Measurements from ENCODE around the gene CDK5RAP3. TPM values are rescaled to one million over a fixed set of nuclear protein-coding genes. Genes with fewer than 3 reads are reported as not detected.

The CDK5RAP3 gene
- total RNA-seq, 1 experiment from 2014 or later, result 128 TPM

DNA sequence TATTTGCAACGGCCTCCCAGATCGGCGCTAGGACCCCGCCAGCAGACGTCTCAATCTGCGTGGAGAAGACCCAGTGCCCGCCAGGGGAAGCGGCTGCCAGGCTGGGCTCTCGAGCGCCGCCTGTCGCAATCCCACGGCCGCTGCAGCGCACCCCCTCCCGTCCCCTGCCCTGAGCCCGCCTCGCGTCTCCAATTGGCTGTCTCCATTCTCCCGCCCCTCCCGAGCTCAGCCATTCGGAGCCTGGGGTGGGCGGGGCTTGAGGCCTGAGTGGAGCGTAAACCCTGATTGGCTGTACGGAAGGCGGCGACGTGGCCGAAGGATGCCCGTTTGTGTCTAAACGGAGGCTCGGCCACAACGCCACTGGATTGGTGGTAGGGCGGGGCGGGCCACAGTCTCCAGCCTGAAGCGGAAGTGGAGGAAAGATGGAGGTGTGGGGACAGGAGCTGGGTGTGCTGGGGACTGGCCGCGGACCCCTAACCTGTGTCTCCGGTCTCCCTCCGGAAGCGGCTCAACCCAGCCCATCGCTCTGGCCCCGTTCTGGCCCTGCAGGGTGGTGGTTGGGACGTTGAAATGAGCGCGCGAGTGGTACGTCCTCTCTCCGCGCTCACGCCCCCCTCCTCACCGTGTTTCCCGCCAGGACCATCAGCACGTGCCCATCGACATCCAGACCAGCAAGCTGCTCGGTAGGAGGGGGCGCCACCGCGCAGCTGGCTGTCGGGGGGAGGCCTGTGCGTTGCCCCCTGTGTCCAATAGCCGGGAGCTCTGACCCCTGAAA is at the start of gene CDK5RAP3 (continued):
- TF ChIP-seq TP53 (CRISPR knock-in tag; IDR thresholded peaks at IDR 0.05) (peak; percentile 85), NR3C1 (CRISPR knock-in tag; conservative IDR thresholded peaks at IDR 0.05; ENCODE audit: low read depth) (no peak), ZBTB21 (CRISPR knock-in tag; IDR thresholded peaks at IDR 0.05; ENCODE audit: borderline replicate concordance) (0 out of 2 replicates have a peak, but pooled peaks have one; percentile 73), EMX1 (CRISPR knock-in tag; IDR thresholded peaks at IDR 0.05) (no peak), KAT7 (CRISPR knock-in tag; IDR thresholded peaks at IDR 0.05; ENCODE audit: borderline replicate concordance) (peak; percentile 95), TEAD4 (CRISPR knock-in tag; IDR thresholded peaks at IDR 0.05) (peak; percentile 92), ETV6 (CRISPR knock-in tag; IDR thresholded peaks at IDR 0.05) (peak; percentile 97), GRHL2 (CRISPR knock-in tag; IDR thresholded peaks at IDR 0.05; ENCODE audit: insufficient replicate concordance, severe bottlenecking) (no peak), MXD4 (CRISPR knock-in tag; IDR thresholded peaks at IDR 0.05; ENCODE audit: borderline replicate concordance) (no peak), RELA (CRISPR knock-in tag; IDR thresholded peaks at IDR 0.05; ENCODE audit: borderline replicate concordance) (peak; percentile 97), NR1H2 (CRISPR knock-in tag; IDR thresholded peaks at IDR 0.05) (no peak), HMGA2 (CRISPR knock-in tag; IDR thresholded peaks at IDR 0.05) (no peak)
- TF ChIP-seq, protein P1, sequence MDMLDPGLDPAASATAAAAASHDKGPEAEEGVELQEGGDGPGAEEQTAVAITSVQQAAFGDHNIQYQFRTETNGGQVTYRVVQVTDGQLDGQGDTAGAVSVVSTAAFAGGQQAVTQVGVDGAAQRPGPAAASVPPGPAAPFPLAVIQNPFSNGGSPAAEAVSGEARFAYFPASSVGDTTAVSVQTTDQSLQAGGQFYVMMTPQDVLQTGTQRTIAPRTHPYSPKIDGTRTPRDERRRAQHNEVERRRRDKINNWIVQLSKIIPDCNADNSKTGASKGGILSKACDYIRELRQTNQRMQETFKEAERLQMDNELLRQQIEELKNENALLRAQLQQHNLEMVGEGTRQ (CRISPR knock-in tag; IDR thresholded peaks at IDR 0.05), result peak; percentile 69
- TF ChIP-seq, protein P2, sequence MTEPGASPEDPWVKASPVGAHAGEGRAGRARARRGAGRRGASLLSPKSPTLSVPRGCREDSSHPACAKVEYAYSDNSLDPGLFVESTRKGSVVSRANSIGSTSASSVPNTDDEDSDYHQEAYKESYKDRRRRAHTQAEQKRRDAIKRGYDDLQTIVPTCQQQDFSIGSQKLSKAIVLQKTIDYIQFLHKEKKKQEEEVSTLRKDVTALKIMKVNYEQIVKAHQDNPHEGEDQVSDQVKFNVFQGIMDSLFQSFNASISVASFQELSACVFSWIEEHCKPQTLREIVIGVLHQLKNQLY (CRISPR knock-in tag; IDR thresholded peaks at IDR 0.05), result peak; percentile 93
- TF ChIP-seq, protein P3, sequence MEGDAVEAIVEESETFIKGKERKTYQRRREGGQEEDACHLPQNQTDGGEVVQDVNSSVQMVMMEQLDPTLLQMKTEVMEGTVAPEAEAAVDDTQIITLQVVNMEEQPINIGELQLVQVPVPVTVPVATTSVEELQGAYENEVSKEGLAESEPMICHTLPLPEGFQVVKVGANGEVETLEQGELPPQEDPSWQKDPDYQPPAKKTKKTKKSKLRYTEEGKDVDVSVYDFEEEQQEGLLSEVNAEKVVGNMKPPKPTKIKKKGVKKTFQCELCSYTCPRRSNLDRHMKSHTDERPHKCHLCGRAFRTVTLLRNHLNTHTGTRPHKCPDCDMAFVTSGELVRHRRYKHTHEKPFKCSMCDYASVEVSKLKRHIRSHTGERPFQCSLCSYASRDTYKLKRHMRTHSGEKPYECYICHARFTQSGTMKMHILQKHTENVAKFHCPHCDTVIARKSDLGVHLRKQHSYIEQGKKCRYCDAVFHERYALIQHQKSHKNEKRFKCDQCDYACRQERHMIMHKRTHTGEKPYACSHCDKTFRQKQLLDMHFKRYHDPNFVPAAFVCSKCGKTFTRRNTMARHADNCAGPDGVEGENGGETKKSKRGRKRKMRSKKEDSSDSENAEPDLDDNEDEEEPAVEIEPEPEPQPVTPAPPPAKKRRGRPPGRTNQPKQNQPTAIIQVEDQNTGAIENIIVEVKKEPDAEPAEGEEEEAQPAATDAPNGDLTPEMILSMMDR (IDR thresholded peaks at IDR 0.05), result peak; percentile 74
- TF ChIP-seq, protein P4, sequence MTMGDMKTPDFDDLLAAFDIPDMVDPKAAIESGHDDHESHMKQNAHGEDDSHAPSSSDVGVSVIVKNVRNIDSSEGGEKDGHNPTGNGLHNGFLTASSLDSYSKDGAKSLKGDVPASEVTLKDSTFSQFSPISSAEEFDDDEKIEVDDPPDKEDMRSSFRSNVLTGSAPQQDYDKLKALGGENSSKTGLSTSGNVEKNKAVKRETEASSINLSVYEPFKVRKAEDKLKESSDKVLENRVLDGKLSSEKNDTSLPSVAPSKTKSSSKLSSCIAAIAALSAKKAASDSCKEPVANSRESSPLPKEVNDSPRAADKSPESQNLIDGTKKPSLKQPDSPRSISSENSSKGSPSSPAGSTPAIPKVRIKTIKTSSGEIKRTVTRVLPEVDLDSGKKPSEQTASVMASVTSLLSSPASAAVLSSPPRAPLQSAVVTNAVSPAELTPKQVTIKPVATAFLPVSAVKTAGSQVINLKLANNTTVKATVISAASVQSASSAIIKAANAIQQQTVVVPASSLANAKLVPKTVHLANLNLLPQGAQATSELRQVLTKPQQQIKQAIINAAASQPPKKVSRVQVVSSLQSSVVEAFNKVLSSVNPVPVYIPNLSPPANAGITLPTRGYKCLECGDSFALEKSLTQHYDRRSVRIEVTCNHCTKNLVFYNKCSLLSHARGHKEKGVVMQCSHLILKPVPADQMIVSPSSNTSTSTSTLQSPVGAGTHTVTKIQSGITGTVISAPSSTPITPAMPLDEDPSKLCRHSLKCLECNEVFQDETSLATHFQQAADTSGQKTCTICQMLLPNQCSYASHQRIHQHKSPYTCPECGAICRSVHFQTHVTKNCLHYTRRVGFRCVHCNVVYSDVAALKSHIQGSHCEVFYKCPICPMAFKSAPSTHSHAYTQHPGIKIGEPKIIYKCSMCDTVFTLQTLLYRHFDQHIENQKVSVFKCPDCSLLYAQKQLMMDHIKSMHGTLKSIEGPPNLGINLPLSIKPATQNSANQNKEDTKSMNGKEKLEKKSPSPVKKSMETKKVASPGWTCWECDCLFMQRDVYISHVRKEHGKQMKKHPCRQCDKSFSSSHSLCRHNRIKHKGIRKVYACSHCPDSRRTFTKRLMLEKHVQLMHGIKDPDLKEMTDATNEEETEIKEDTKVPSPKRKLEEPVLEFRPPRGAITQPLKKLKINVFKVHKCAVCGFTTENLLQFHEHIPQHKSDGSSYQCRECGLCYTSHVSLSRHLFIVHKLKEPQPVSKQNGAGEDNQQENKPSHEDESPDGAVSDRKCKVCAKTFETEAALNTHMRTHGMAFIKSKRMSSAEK (CRISPR knock-in tag; IDR thresholded peaks at IDR 0.05; ENCODE audit: borderline replicate concordance), result no peak; the same call in 1 of the 2 replicates
- TF ChIP-seq, protein P5, sequence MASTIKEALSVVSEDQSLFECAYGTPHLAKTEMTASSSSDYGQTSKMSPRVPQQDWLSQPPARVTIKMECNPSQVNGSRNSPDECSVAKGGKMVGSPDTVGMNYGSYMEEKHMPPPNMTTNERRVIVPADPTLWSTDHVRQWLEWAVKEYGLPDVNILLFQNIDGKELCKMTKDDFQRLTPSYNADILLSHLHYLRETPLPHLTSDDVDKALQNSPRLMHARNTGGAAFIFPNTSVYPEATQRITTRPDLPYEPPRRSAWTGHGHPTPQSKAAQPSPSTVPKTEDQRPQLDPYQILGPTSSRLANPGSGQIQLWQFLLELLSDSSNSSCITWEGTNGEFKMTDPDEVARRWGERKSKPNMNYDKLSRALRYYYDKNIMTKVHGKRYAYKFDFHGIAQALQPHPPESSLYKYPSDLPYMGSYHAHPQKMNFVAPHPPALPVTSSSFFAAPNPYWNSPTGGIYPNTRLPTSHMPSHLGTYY (CRISPR knock-in tag; IDR thresholded peaks at IDR 0.05), result no peak; the same call in 1 of the 2 replicates
- TF ChIP-seq, protein P6, sequence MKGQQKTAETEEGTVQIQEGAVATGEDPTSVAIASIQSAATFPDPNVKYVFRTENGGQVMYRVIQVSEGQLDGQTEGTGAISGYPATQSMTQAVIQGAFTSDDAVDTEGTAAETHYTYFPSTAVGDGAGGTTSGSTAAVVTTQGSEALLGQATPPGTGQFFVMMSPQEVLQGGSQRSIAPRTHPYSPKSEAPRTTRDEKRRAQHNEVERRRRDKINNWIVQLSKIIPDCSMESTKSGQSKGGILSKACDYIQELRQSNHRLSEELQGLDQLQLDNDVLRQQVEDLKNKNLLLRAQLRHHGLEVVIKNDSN (CRISPR knock-in tag; IDR thresholded peaks at IDR 0.05), result peak; percentile 85
- TF ChIP-seq, protein P7, sequence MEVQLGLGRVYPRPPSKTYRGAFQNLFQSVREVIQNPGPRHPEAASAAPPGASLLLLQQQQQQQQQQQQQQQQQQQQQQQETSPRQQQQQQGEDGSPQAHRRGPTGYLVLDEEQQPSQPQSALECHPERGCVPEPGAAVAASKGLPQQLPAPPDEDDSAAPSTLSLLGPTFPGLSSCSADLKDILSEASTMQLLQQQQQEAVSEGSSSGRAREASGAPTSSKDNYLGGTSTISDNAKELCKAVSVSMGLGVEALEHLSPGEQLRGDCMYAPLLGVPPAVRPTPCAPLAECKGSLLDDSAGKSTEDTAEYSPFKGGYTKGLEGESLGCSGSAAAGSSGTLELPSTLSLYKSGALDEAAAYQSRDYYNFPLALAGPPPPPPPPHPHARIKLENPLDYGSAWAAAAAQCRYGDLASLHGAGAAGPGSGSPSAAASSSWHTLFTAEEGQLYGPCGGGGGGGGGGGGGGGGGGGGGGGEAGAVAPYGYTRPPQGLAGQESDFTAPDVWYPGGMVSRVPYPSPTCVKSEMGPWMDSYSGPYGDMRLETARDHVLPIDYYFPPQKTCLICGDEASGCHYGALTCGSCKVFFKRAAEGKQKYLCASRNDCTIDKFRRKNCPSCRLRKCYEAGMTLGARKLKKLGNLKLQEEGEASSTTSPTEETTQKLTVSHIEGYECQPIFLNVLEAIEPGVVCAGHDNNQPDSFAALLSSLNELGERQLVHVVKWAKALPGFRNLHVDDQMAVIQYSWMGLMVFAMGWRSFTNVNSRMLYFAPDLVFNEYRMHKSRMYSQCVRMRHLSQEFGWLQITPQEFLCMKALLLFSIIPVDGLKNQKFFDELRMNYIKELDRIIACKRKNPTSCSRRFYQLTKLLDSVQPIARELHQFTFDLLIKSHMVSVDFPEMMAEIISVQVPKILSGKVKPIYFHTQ (CRISPR knock-in tag; IDR thresholded peaks at IDR 0.05), result no peak
- TF ChIP-seq, protein P8, sequence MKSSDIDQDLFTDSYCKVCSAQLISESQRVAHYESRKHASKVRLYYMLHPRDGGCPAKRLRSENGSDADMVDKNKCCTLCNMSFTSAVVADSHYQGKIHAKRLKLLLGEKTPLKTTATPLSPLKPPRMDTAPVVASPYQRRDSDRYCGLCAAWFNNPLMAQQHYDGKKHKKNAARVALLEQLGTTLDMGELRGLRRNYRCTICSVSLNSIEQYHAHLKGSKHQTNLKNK (CRISPR knock-in tag; IDR thresholded peaks at IDR 0.05), result no peak
- TF ChIP-seq, protein P9, sequence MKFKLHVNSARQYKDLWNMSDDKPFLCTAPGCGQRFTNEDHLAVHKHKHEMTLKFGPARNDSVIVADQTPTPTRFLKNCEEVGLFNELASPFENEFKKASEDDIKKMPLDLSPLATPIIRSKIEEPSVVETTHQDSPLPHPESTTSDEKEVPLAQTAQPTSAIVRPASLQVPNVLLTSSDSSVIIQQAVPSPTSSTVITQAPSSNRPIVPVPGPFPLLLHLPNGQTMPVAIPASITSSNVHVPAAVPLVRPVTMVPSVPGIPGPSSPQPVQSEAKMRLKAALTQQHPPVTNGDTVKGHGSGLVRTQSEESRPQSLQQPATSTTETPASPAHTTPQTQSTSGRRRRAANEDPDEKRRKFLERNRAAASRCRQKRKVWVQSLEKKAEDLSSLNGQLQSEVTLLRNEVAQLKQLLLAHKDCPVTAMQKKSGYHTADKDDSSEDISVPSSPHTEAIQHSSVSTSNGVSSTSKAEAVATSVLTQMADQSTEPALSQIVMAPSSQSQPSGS (CRISPR knock-in tag; IDR thresholded peaks at IDR 0.05; ENCODE audit: borderline replicate concordance, low read depth), result 0 out of 2 replicates have a peak, but pooled peaks have one; percentile 6

Measured in WTC11 (cell line).